ENCODE results near the gene EPHA7.

DNA sequence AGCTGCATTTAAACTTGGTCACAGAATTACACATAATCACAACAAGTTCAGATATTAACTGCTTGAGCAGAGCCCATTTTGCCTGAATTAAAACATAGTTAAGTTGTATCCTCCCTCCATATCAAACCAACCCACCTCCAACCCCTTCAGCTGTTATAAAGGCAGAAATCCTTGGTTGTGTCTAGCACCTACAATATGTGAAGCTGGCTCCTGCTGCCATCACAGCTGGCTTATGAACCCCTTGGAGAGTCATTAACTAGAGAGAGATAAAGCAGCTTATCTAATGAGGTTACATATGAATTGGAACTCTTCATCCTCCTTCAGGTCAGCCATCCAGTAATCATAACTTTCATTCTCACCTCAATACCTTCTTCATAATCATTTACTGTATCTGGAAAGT is 101.8 kb downstream of the EPHA7 start:
- TF ChIP-seq, protein P1, sequence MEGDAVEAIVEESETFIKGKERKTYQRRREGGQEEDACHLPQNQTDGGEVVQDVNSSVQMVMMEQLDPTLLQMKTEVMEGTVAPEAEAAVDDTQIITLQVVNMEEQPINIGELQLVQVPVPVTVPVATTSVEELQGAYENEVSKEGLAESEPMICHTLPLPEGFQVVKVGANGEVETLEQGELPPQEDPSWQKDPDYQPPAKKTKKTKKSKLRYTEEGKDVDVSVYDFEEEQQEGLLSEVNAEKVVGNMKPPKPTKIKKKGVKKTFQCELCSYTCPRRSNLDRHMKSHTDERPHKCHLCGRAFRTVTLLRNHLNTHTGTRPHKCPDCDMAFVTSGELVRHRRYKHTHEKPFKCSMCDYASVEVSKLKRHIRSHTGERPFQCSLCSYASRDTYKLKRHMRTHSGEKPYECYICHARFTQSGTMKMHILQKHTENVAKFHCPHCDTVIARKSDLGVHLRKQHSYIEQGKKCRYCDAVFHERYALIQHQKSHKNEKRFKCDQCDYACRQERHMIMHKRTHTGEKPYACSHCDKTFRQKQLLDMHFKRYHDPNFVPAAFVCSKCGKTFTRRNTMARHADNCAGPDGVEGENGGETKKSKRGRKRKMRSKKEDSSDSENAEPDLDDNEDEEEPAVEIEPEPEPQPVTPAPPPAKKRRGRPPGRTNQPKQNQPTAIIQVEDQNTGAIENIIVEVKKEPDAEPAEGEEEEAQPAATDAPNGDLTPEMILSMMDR (IDR thresholded peaks at IDR 0.05 in 2 of 3, conservative IDR thresholded peaks at IDR 0.05 in 1 of 3; ENCODE audit: borderline replicate concordance in 1 of 3, insufficient read depth in 1 of 3, low read depth in 2 of 3, low read length in 2 of 3), result no peak
- TF ChIP-seq EZH2phosphoT487 (IDR thresholded peaks at IDR 0.05; ENCODE audit: borderline replicate concordance) (no peak), POLR2A (IDR thresholded peaks at IDR 0.05; ENCODE audit: borderline replicate concordance, extremely low read depth, insufficient read depth, insufficient read length) (no peak), YY1 (IDR thresholded peaks at IDR 0.05; ENCODE audit: extremely low read depth, insufficient replicate concordance, low read depth, low read length) (no peak), RAD21 (IDR thresholded peaks at IDR 0.05; ENCODE audit: low read depth) (no peak), TCF7L2 (IDR thresholded peaks at IDR 0.05; ENCODE audit: borderline replicate concordance, extremely low read depth, insufficient read depth, insufficient read length) (no peak), SP1 (IDR thresholded peaks at IDR 0.05; ENCODE audit: low read depth) (no peak), ZNF274 (IDR thresholded peaks at IDR 0.05; ENCODE audit: low read depth, low read length) (no peak), EZH2 (IDR thresholded peaks at IDR 0.05) (no peak), EGR1 (IDR thresholded peaks at IDR 0.05; ENCODE audit: low read depth) (no peak), ZFX (IDR thresholded peaks at IDR 0.05) (no peak)
- TF ChIP-seq, protein P2, sequence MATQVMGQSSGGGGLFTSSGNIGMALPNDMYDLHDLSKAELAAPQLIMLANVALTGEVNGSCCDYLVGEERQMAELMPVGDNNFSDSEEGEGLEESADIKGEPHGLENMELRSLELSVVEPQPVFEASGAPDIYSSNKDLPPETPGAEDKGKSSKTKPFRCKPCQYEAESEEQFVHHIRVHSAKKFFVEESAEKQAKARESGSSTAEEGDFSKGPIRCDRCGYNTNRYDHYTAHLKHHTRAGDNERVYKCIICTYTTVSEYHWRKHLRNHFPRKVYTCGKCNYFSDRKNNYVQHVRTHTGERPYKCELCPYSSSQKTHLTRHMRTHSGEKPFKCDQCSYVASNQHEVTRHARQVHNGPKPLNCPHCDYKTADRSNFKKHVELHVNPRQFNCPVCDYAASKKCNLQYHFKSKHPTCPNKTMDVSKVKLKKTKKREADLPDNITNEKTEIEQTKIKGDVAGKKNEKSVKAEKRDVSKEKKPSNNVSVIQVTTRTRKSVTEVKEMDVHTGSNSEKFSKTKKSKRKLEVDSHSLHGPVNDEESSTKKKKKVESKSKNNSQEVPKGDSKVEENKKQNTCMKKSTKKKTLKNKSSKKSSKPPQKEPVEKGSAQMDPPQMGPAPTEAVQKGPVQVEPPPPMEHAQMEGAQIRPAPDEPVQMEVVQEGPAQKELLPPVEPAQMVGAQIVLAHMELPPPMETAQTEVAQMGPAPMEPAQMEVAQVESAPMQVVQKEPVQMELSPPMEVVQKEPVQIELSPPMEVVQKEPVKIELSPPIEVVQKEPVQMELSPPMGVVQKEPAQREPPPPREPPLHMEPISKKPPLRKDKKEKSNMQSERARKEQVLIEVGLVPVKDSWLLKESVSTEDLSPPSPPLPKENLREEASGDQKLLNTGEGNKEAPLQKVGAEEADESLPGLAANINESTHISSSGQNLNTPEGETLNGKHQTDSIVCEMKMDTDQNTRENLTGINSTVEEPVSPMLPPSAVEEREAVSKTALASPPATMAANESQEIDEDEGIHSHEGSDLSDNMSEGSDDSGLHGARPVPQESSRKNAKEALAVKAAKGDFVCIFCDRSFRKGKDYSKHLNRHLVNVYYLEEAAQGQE (IDR thresholded peaks at IDR 0.05; ENCODE audit: low read depth), result no peak
- TF ChIP-seq, protein P3, sequence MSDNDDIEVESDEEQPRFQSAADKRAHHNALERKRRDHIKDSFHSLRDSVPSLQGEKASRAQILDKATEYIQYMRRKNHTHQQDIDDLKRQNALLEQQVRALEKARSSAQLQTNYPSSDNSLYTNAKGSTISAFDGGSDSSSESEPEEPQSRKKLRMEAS (IDR thresholded peaks at IDR 0.05), result no peak
